GM21423 (cell line): ENCODE measurements around the gene ZG16.
A peak's percentile ranks its signal among the peaks of the same experiment; 100 is the strongest.
"Not testable (repeated sequence)": the region's sequence is repeated elsewhere in the genome, so short reads cannot be mapped to it uniquely, and the experiment has no call there.

Experiments
- ATAC-seq: cut with Tn5 transposase; IDR thresholded peaks from one replicate; pipeline ENCODE4 v1.9.1; 2021; ENCODE audit warnings: mild to moderate bottlenecking, moderate library complexity; ENCODE audit not compliant: unreplicated experiment

ZG16 gene, protein sequence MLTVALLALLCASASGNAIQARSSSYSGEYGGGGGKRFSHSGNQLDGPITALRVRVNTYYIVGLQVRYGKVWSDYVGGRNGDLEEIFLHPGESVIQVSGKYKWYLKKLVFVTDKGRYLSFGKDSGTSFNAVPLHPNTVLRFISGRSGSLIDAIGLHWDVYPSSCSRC

DNA sequence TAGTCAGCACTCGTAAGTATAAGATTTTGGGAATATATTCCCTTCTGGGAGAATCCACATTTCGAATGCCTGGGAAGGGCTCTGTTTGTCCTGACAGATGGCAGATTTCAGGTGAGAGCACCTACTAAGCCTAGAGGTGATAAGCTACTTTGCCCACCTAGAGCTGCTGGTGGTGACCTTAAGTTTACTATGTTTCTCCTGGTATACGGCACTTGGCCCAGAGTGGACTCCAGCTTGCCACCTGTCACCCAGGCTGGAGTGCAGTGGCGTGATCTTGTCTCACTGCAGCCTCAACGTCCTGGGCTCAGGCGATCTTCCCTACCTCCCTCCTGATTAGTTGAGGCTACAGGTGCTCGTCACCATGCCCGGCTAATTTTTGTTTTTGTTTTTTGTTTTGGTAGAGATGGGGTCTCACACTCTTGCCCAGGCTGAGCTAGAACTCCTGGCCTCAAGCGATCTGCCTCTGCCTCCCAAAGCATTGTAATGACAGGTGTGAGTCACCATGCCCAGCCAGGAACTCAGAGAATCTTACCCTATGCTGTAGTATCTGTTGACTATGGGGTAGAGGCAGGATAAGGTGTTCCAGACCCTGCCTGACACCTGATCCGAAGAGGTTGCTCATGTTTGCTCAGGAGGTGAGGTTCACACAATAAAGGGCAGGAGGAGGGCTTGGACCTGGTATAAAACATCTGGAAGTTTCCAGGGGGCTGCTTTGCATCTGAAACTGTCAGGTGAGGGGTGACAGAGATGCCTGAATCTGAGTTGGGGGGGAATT lies at the start of gene ZG16:
Gene ZG16, plus strand, starts transcription at position 681 of the 775 bp plus-strand sequence. CDS start 1,011 bp downstream, outside the sequence.
- ATAC-seq, result no peak

DNA sequence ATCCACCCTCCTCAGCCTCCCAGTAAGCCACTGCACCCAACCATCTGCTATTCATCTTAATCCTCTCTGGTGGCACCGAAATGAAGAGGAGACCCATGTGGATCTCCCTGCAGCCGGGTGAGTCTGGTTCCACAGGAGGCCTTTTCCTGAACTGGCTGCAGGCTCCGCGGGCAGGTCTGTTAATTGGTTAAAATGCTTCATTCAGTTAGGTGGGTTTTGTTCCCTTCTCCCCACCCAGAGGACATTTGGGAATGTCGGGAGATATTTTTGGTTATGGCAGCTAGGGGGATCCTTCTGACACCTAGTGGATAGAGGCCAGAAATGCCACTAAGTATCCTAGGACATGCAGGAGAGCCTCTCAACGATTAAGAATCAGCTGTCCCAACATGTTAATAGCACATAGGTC lies 48.9 kb upstream of the ZG16 start:
- no peak for ATAC-seq

DNA sequence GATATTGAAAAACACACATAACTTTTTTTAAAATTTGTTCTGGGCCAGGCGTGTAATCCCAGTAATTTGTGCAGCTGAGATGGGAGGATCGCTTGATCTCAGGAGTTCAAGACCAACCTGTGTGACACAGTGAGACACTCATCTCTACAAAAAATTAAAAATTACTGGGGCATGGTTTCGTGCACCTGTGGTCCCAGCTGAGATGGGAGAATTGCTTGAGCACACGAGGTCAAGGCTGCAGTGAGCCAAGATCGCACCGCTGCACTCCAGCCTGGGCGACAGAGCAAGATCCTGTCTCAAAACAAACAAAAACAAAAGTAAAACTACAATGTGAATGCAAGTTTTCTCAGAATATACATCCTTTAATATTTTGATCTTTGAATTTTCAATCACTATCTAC lies 47.4 kb upstream of the ZG16 start:
- no peak for ATAC-seq

DNA sequence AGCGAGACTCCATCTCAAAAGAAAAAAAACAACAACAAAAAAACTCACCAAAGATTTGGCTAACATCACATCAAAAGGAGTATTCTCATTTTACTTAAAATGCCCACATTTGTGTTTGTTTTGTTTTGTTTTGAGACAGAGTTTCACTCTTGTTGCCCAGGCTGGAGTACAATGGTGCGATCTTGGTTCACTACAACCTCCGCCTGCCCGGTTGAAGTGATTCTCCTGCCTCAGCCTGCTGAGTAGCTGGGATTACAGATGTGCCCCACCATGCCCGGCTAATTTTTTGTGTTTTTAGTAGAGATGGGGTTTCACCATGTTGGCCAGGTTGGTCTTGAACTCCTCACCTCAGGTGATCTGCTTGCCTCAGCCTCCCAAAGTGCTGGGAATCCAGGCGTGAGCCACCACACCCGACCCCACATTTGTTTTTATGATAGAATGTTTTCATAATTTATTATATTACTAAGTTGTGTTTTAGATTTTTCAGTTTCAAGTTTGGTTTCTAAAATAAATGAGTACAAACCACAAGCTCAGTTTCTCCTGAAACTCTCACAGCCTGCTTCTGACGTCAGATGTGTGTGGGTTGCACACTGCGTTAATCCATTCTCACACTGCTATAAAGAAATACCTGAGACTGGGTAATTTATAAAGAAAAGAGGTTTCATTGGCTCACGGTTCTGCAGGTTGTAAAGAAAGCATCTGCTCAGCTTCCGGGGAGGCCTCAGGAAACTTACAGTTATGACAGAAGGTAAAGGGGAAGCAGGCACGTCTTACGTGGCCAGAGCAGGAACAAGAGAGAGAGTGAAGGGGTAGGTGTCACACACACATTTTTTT lies 46.1 kb upstream of the ZG16 start:
- peak; percentile 58 for ATAC-seq

DNA sequence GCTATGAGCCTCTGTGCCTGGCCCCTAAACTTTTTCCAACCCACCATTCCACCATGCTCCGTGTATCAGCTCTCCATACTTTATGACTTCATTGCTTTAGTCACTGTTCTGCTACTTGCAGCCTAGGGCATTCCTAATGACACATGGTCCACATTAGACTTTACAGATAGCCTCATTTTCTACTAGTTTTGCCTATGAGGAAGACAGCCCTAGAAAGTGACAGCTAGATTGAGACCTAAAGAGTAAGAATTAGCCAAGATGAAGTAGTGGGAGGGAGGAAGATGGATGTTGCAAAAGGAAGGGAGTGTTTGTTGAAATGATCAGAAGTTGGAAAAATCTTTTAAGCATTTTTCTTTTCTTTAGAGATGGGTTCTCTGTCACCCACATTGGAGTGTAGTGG lies 43.3 kb upstream of the ZG16 start:
- ATAC-seq, result no peak

DNA sequence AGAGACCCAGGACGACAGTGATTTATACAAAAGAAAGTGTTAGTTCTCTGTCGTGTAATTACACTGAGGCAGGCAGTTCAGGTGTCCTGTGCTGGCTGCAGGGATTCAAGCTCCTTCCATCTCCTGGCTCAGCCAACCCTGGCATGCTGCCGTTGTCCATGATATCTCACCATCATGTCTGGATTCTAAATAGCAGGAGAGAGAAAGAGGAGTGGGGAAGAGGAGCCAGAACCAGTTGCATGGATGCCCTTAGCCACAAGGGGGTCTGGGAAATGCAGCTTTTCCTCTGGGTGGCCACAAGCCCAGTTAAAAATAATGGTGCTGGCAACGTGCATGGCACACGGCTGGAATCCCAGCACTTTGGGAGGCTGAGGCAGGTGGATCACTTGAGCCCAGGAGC lies 41.9 kb upstream of the ZG16 start:
- ATAC-seq, result no peak

DNA sequence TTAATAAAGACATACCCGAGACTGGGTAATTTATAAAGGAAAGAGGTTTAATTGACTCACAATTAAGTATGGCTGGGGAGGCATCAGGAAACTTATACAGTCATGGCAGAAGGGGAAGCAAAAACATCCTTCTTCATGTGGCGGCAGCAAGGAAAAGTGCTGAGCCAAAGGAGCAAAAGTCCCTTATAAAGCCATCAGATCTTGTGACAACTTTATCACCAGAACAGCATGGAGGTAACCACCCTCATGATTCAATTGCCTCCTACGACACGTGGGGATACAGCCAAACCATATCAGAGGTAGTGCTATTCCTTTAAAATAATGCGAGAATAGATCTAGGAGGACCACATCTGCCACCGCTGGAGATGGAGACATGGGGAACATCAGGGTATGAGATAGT lies 41.3 kb upstream of the ZG16 start:
- no peak for ATAC-seq

DNA sequence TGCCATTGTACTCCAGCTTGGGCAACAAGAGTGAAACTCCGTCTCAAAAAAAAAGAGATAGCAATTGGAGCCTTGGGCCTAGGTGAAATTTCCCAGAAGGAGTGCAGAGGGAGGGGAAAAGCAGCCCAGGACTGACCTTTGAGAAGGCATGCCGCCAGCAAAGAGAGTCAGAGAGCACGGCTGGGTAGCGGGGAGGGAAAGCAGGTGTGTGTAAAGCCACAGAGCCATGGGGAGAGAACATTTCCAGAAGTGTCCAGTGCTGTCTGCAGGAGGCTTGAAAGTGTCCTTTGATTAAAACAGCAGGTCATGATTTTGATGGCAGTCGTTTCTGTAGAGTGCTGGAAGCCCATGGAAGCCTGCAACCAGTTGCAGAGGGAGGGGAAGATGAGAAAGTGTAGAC lies 40.3 kb upstream of the ZG16 start:
- ATAC-seq, result no peak

DNA sequence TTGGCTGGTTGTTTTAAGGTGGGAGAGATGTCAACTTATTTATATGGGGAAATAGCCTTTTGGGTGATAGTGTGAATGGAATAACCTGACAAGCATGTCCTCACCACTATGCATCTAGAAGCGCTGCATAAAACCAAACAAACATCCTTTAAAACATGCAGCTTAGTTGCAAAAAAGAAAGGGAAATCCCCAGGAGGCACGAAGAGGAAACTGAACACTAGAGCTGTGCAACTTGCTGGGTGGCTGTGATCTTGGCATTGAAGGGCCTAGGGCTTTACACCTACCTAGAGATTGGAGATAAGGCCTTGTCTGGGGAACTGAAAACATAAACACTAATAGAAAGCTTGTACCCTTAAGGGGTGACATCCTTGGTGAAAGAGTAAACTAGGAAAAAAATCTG lies 39.5 kb upstream of the ZG16 start:
- no peak for ATAC-seq

DNA sequence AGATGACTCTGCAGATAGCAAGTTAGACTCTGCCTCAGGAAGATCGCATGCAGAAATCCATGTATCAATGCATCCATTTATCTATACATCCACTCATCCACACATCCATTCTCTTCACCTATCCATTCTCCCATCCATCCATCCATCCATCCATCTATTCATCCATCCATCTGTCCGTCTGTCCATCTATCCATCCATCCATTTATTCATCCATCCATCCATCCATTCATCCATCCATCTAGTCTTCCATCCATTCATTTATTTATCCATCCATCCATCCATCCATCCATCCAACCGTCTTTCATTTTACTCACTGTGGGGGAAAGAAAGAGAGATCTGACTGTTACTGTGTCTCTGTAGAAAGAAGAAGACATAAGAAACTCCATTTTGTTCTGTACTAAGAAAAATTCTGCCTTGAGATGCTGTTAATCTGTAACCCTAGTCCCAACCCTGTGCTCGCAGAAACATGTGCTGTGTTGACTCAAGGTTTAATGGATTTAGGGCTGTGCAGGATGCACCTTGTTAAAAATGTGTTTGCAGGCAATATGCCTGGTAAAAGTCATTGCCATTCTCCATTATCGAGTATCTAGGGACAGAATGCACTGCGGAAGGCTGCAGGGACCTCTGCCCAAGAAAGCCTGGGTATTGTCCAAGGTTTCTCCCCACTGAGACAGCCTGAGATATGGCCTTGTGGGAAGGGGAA lies 38.0 kb upstream of the ZG16 start:
- not testable (repeated sequence) for ATAC-seq

DNA sequence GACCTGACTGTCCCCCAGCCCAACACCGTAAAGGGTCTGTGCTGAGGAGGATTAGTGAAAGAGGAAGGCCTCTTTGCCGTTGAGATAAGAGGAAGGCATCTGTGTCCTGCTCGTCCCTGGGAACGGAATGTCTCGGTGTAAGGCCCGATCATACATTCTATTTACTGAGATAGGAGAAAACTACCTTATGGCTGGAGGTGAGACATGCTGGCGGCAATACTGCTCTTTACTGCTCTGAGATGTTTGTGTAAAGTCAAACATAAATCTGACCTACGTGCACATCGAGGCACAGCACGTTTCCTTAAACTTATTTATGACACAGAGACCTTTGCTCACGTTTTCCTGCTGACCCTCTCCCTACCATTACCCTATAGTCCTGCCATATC lies 37.4 kb upstream of the ZG16 start:
- not testable (repeated sequence) for ATAC-seq

DNA sequence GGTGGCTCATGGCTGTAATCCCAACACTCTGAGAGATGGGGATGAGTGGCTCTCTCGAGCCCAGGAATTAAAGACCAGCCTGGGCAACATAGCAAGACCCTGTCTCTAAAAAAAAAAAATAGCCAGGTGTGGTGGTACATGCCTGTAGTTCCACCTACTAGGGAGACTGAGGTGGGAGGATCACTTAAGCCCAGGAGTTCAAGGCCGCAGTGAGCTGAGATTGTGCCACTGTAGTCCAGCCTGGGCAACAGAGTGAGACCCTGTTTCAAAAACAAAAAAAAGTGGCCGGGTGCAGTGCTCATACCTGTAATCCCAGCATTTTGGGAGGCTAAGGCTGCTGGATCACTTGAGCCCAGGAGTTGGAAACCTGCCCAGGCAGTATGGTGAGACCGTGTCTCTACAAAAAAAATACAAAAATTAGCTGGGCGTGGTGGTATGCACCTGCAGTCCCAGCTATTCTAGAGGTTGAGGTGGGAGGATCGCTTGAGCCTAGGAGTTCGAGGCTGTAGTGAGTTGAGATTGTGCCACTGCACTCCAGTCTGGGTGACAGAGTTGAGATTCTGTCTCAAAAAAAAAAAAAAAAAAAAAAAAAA lies 35.3 kb upstream of the ZG16 start:
- ATAC-seq, result no peak

DNA sequence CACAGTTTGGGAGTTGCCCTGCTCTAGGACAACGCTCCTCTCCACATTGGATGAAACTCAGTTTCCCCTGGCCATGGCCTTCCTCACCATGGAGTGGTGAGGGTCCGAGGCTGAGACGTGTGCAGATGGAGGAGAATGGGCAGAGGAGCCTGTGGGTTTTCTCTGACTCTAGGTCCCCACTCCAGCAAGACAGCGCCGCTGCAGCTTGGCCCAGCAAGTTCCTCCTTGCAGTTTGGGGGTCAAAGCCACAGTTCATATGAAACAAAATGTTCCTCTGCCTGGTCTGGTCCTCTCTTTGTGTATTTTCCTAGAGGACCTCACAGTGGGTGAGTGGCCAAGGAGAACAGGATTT lies 34.6 kb upstream of the ZG16 start:
- no peak for ATAC-seq

DNA sequence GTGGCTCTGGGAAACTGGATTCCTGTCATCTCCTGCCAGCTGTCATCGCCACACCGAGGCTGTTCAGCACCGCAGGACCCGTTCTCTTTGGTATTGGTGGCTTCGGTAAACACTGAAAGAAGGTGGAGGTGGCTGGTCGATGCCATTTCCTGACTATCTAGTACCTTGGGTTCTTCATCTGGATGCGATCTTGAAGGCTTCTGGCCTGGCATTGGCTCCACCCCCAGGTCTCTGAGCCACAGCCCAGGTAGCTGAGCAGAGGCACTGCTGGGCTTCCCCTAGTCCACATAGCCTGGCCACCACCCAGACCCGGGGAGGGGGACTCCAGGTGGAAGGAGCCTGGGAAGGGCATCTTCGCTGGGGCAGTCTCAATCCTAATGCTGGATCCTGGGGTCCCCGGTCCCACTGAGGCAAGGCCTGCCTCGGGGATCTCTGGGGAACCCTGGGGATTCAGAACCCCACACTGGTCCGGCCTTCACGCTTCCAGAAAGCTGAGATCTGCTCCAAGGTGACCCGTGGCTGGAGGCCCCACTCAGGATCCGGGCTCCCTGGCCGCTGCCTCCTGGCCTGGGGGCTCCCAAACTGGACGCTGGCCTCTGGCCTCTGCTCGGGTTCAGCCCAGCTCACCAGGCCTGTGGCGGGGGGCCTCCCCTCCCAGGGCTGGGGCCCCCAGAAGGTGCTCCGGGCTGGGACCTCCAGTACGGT lies 34.1 kb upstream of the ZG16 start:
- ATAC-seq, result no peak

DNA sequence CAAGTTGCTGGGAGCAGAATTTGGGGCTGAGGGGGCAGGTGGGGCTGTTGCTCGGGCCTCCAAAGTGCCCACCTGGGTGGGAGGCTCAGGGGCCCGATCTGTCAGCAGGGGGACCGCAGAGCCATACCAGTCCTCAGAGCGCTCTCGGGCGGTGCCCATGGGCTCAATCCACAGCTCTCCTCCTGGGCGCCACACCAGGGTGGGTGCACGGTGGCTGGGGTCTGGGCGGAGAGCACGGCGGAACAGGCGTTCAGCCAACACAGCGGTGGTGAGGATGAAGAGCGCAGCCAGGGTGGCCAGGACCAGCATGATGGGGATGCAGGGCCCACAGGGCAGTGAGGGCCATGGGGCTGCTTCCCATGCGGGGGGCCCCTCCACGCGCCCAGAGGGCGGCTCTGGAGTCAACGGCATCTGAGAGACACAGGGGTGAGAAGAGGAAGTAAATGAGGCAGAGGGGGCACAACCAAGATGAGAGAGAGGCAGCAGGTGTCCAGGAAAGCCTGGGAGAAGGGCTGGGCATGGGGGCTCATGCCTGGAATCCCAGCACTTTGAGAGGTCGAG lies 33.4 kb upstream of the ZG16 start:
- ATAC-seq, result no peak

DNA sequence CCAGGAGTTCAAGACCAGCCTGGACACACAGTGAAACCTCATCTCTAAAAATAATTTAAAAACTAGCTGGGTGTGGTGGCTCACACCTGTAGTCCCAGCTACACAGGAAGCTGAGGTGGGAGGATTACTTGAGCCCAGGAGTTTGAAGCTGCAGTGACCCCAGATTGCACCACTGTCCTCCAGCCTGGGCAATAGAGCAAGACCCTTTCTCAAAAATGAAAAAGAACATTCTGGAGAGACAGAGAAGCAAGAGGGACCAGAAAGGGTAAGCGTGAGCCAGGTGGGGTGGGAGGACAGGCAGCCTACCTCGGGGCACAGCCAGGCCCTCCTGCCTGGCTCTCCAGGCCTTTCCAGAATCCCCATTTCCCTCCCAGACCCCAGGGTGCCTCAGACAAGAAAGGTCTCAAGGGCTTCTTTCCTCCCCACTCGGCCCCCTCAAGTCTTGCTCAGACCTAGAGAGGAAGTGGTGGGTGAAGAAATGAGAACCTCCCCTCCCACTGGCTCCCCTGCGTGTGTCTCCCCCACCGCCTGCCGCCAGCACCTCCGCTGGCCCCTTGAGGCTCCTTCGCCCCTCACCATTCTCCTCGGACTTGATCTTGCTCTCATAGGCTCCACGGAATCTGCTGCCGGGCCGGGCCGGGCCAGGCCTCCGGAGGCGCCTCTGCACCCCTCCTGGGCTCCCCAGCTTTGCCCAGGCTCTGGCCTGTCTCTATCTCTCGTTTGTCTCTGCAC lies 32.8 kb upstream of the ZG16 start:
- ATAC-seq, result peak; percentile 38

DNA sequence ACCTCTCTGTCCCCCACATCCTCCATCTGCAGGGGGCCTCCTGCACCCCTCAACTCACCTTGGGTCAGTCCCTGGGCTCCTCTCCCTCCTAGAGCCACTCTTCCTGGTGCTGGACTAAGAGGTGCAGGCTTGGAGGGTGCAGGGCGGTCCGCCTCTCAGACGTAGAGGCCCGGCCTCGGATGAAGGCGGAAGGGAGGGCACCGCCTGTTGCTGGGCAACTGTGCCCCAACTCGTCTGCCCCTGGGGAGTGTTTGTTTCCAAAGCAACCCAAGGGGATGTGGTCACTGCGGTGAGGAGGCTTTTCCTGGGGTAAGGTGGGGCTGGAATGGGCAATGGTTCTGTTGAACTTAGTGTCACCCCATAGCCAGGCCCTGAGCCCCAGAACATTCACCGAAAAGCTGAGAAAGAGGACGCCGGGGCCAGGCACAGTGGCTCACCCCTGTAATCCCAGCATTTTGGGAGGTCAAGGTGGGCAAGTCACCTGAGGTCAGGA lies 32.2 kb upstream of the ZG16 start, which contains the start of gene C16orf54:
Gene C16orf54, minus strand, starts transcription at position 138 of the 493 bp plus-strand sequence. CDS start 1,039 bp downstream, outside the sequence.
- ATAC-seq, result peak; percentile 78

DNA sequence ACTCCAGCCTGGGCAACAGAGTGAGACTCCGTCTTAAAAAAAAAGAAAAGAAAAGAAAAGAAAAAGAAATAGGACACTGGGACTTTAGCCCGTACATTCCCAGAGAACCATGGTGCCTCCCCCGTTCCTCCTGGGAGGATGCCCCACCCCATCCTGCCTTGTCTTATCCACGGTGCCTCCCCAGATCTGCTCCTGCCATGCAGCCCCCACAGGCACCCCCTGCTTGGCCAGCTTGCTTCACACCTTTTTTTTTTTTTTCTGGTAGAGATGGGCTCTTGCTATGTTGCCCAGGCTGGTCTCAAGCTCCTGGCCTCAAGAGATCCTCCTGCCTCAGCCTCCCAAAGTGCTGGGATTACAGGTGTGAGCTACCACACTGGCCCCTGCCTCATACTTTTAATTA lies 31.5 kb upstream of the ZG16 start:
- not testable (repeated sequence) for ATAC-seq
